Spleen (tissue), 11 donors: Measurements from ENCODE around the gene MRPS10. TPM values are rescaled to one million over a fixed set of nuclear protein-coding genes. Genes with fewer than 3 reads are reported as not detected.

Experiments
- DNase-seq: peaks from one replicate; pipeline ENCODE4 v3.0.0-alpha.2; 2020
- H3K27ac ChIP-seq, 8 donors: fragments of 200-600 bp; sonication (generic) in 7 of 8; 1 replicate in 4 of 8; 2 replicates in 4 of 8; pipeline versions ENCODE4 v1.5.0 to v1.8.0; 2016 to 2021; ENCODE audit warnings: inconsistent platforms in 4 of 8, mild to moderate bottlenecking in 4 of 8, moderate library complexity in 1 of 8
- H3K27me3 ChIP-seq, 7 donors: fragments of 200-600 bp; sonication (generic) in 6 of 7; replicated peaks in 1 of 7; 1 replicate in 4 of 7; 2 replicates in 3 of 7; pipeline versions ENCODE4 v1.5.0 to v1.8.0; 2016 to 2021; ENCODE audit warnings: inconsistent platforms in 3 of 7, mild to moderate bottlenecking in 1 of 7
- H3K36me3 ChIP-seq, 6 donors: fragments of 200-600 bp; sonication (generic) in 5 of 6; 1 replicate in 4 of 6; 2 replicates in 2 of 6; pipeline versions ENCODE4 v1.5.0 to v1.8.0; 2016 to 2021; ENCODE audit warnings: inconsistent platforms in 2 of 6
- H3K4me1 ChIP-seq, 6 donors: fragments of 200-600 bp; sonication (generic) in 5 of 6; 1 replicate in 3 of 6; 2 replicates in 3 of 6; pipeline versions ENCODE4 v1.5.0 to v1.8.0; 2016 to 2021; ENCODE audit warnings: inconsistent platforms in 3 of 6
- H3K4me3 ChIP-seq, 8 donors: fragments of 200-600 bp; sonication (generic) in 7 of 8; 1 replicate in 4 of 8; 2 replicates in 4 of 8; pipeline versions ENCODE4 v1.5.0 to v1.8.0; 2016 to 2021; ENCODE audit warnings: inconsistent platforms in 4 of 8, mild to moderate bottlenecking in 4 of 8, moderate library complexity in 2 of 8
- H3K9me3 ChIP-seq, 8 donors: fragments of 200-600 bp; sonication (generic) in 7 of 8; 1 replicate in 4 of 8; 2 replicates in 4 of 8; pipeline versions ENCODE4 v1.5.0 to v1.8.0; 2016 to 2021; ENCODE audit warnings: inconsistent platforms in 4 of 8
- POLR2A ChIP-seq, 3 donors: fragments of 450-650 bp; IDR thresholded peaks; one replicate each; pipeline ENCODE4 v1.5.1; 2017; ENCODE audit warnings: antibody characterized with exemption in 3 of 3, mild to moderate bottlenecking in 1 of 3
- POLR2AphosphoS5 ChIP-seq, 3 donors: sonication (generic); formaldehyde crosslinking; IDR thresholded peaks; one replicate each; pipeline ENCODE4 v1.5.1; 2017; ENCODE audit warnings: antibody characterized with exemption in 3 of 3
- WGBS, 5 donors: extraction: QIAGEN DNeasy Blood & Tissue Kit in 3 of 5; methylation state at CpG; one replicate each; pipeline versions ENCODE4 v1.1.5 to v1.1.7; 2013 to 2018; 5-methylcytosine and 5-hydroxymethylcytosine counted together
- intact Hi-C: fragments of 100-400 bp; cut with DNase I; formaldehyde crosslinking; loops from one replicate; pipeline ENCODE4 v1.15.0; 2023; ENCODE audit warnings: low total_unique reads
- polyA plus RNA-seq, 3 donors: library from polyadenylated mRNA; stranded (reverse); fragments of 200-250 nt; gene quantifications; one replicate each; pipeline ENCODE4 v1.2.1, GENCODE V29; 2013
- total RNA-seq, 7 donors: library from RNA; depleted of rRNA in 3 of 7; stranded (reverse); fragments of >200 nt in 3 of 7; fragmentation: NEBNext Ultra II Directional in 4 of 7; extraction: Animal tissue kit (Norgen Biotek cat#: 25700) in 4 of 7; gene quantifications; one replicate each; pipeline versions ENCODE4 v1.1.0 to v1.2.1, GENCODE V29; 2016 to 2021
- TF ChIP-seq, protein P1 (sequence below), 11 experiments: fragments of 200-600 bp in 7 of 11; fragments of 450-650 bp in 4 of 11; sonication (generic) in 4 of 11; IDR thresholded peaks in 8 of 11; conservative IDR thresholded peaks in 3 of 11; 1 replicate in 7 of 11; 2 replicates in 4 of 11; pipeline versions ENCODE4 v1.4.0 to v1.8.0; 2016 to 2021; ENCODE audit warnings: antibody characterized with exemption in 11 of 11, inconsistent platforms in 4 of 11, mild to moderate bottlenecking in 1 of 11
- donor health status: healthy with polysubstance abuse.
- donor health status: DM: no; HTN: no; CAD: no; lungs with moderate emphysema.
- donor health status: DM: no; HTN: no; CAD: no.
- donor health status: Bipolar disorder and iron deficiency.
- donor health status: healthy.
- donor health status: DM: no; HTN: no; CAD: no.
- donor health status: DM: yes; HTN: yes; CAD: no.

Gene MRPS10
- total and polyA plus RNA-seq, 10 donors = 17.2 to 32.3 (median 27.0) TPM

- Histone ChIP-seq H3K4me3 (no peak overlapping the region), H3K27ac (no peak overlapping the region), H3K4me1 (peaks cover 0 to 3% (median 0%) of the 10 kb centered on the region in 6 donors), H3K27me3 (peaks cover 0 to 5% (median 0%) of the 10 kb centered on the region in 7 donors), H3K9me3 (no peaks in the 10 kb centered on the region), H3K36me3 (no peaks in the 10 kb centered on the region)
- no peak for DNase-seq
- 12 to 29% (median 23%) methylated on average over 7 to 8 of the region's 8 CpGs for WGBS, 5 donors
- intact Hi-C loops = loop anchor here (5.0 kb wide), 1 partner anchor 89 kb away; no protein-coding TSS in a partner anchor
- TF ChIP-seq, protein P1, sequence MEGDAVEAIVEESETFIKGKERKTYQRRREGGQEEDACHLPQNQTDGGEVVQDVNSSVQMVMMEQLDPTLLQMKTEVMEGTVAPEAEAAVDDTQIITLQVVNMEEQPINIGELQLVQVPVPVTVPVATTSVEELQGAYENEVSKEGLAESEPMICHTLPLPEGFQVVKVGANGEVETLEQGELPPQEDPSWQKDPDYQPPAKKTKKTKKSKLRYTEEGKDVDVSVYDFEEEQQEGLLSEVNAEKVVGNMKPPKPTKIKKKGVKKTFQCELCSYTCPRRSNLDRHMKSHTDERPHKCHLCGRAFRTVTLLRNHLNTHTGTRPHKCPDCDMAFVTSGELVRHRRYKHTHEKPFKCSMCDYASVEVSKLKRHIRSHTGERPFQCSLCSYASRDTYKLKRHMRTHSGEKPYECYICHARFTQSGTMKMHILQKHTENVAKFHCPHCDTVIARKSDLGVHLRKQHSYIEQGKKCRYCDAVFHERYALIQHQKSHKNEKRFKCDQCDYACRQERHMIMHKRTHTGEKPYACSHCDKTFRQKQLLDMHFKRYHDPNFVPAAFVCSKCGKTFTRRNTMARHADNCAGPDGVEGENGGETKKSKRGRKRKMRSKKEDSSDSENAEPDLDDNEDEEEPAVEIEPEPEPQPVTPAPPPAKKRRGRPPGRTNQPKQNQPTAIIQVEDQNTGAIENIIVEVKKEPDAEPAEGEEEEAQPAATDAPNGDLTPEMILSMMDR (IDR thresholded peaks at IDR 0.05 in 8 of 11, conservative IDR thresholded peaks at IDR 0.05 in 3 of 11) = peak; percentile 87 to 97 (median 94)
- TF ChIP-seq POLR2AphosphoS5 (IDR thresholded peaks at IDR 0.05) = no peak
These were observed 51.1 kb downstream of the MRPS10 start for GRCh38 chr6:42166444-42167141.

GRCh38 chr6:42165016-42165415, 52.6 kb downstream of the MRPS10 start:
- no peak for DNase-seq

GRCh38 chr6:42163981-42164380, 53.7 kb downstream of the MRPS10 start:
- Histone ChIP-seq H3K27ac (no peak overlapping the region), H3K9me3 (no peaks in the 10 kb centered on the region), H3K36me3 (no peaks in the 10 kb centered on the region), H3K4me3 (no peak overlapping the region), H3K4me1 (peaks cover 0 to 3% (median 0%) of the 10 kb centered on the region in 6 donors), H3K27me3 (peaks cover 0 to 11% (median 0%) of the 10 kb centered on the region in 7 donors)
- no peak for DNase-seq
- intact Hi-C loops = no loop called here
- TF ChIP-seq, protein P1 (IDR thresholded peaks at IDR 0.05 in 8 of 11, conservative IDR thresholded peaks at IDR 0.05 in 3 of 11) = no peak
- no peak for TF ChIP-seq POLR2AphosphoS5 (IDR thresholded peaks at IDR 0.05)
- WGBS, 5 donors = 17 to 50% (median 46%) methylated on average over 1 of the region's 1 CpG

More at GRCh38 chr6:42165016-42165415, 52.6 kb downstream of the MRPS10 start:
- Histone ChIP-seq H3K27me3 (peaks cover 0 to 5% (median 0%) of the 10 kb centered on the region in 7 donors), H3K4me1 (peaks cover 0 to 3% (median 0%) of the 10 kb centered on the region in 6 donors), H3K36me3 (no peaks in the 10 kb centered on the region), H3K27ac (no peak overlapping the region), H3K4me3 (no peak overlapping the region), H3K9me3 (no peaks in the 10 kb centered on the region)
- intact Hi-C loops = loop anchor here (5.0 kb wide), 1 partner anchor 88 kb away; no protein-coding TSS in a partner anchor
- 73 to 91% (median 83%) methylated on average over 9 of the region's 9 CpGs for WGBS, 5 donors
- TF ChIP-seq POLR2A (IDR thresholded peaks at IDR 0.05) = no peak
- TF ChIP-seq, protein P1 (IDR thresholded peaks at IDR 0.05 in 8 of 11, conservative IDR thresholded peaks at IDR 0.05 in 3 of 11) = no peak
- no peak for TF ChIP-seq POLR2AphosphoS5 (IDR thresholded peaks at IDR 0.05)

DNA sequence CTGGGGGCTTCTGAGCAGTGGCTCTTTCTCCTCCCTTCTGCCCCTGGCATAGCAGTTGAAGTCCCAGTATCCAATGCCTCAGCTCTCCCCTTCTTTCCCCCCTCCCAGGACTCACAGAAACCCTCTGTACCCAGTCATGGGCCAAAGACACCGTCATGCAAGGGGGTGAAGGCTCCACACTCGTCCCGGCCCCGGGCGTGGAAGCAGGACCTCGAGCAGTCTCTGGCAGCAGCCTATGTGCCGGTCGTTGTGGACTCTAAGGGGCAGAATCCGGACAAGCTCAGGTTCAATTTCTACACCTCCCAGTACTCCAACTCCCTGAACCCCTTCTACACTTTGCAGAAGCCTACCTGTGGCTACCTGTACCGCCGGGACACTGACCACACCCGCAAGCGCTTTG, 54.8 kb downstream of the MRPS10 start:
- no peak for DNase-seq
- no peaks in the 10 kb centered on the region for H3K9me3 ChIP-seq
- peaks cover 0 to 3% (median 0%) of the 10 kb centered on the region in 6 donors for H3K4me1 ChIP-seq
- H3K27ac ChIP-seq = no peak overlapping the region
- no peak overlapping the region for H3K4me3 ChIP-seq
- TF ChIP-seq POLR2AphosphoS5 (IDR thresholded peaks at IDR 0.05) = no peak
- TF ChIP-seq, protein P1 (IDR thresholded peaks at IDR 0.05 in 8 of 11, conservative IDR thresholded peaks at IDR 0.05 in 3 of 11) = no peak
- TF ChIP-seq POLR2A (IDR thresholded peaks at IDR 0.05) = no peak
- 80 to 92% (median 88%) methylated on average over 13 of the region's 13 CpGs for WGBS, 5 donors
- intact Hi-C loops = no loop called here
- no peaks in the 10 kb centered on the region for H3K36me3 ChIP-seq
- peaks cover 0 to 20% (median 0%) of the 10 kb centered on the region in 7 donors for H3K27me3 ChIP-seq
